Fibroblast of lung (primary cell): ENCODE data around the gene GJD3. TPM values are rescaled to one million over a fixed set of nuclear protein-coding genes. Genes with fewer than 3 reads are reported as not detected.

ENCODE experiments used
- DNase-seq, 2 donors: peaks; one replicate each; pipeline versions ENCODE4 v3.0.0 to v3.0.0-alpha.2; 2010; ENCODE audit warnings: low read depth in 2 of 2
- H2AFZ ChIP-seq: 2 replicates; pipeline ENCODE4 v1.5.1; 2012; ENCODE audit warnings: low read length, control low read depth, inconsistent platforms
- H3K27ac ChIP-seq: 2 replicates; pipeline ENCODE4 v1.5.1; 2011; ENCODE audit warnings: low read length, control low read depth; ENCODE audit not compliant: insufficient read depth
- H3K27me3 ChIP-seq: 2 replicates; pipeline ENCODE4 v1.5.1; 2011; ENCODE audit warnings: mild to moderate bottlenecking, low read length; ENCODE audit not compliant: control insufficient read depth, insufficient read depth
- H3K36me3 ChIP-seq: 2 replicates; pipeline ENCODE4 v1.5.1; 2011; ENCODE audit warnings: low read length; ENCODE audit not compliant: control insufficient read depth, insufficient read depth
- H3K4me1 ChIP-seq: 2 replicates; pipeline ENCODE4 v1.5.1; 2011; ENCODE audit warnings: low read length; ENCODE audit not compliant: control insufficient read depth, insufficient read depth; ENCODE audit errors: extremely low read depth
- H3K4me2 ChIP-seq: 2 replicates; pipeline ENCODE4 v1.5.1; 2011; ENCODE audit warnings: low read length, control low read depth; ENCODE audit not compliant: insufficient read depth; ENCODE audit errors: extremely low read depth
- H3K4me3 ChIP-seq, 4 experiments: fragments of 200-600 bp in 1 of 4; sonication (generic) in 1 of 4; replicated peaks in 1 of 4; 2 replicates each; pipeline ENCODE4 v1.5.1; 2011 to 2016; ENCODE audit warnings: low read length in 4 of 4, low read depth in 3 of 4, mild to moderate bottlenecking in 3 of 4, control low read depth in 2 of 4, inconsistent platforms in 1 of 4, mixed read lengths in 1 of 4; ENCODE audit not compliant: insufficient read depth in 1 of 4; ENCODE audit errors: control extremely low read depth in 1 of 4
- H3K79me2 ChIP-seq: 2 replicates; pipeline ENCODE4 v1.5.1; 2012; ENCODE audit warnings: mild to moderate bottlenecking, low read length, inconsistent platforms; ENCODE audit not compliant: control insufficient read depth, insufficient read depth
- H3K9ac ChIP-seq: 2 replicates; pipeline ENCODE4 v1.5.1; 2011; ENCODE audit warnings: mild to moderate bottlenecking, low read length, control low read depth; ENCODE audit not compliant: insufficient read depth
- H3K9me3 ChIP-seq: 2 replicates; pipeline ENCODE4 v1.5.1; 2012; ENCODE audit warnings: low read depth, low read length; ENCODE audit not compliant: control insufficient read depth, insufficient read depth
- H4K20me1 ChIP-seq: 2 replicates; pipeline ENCODE4 v1.5.1; 2011; ENCODE audit warnings: low read length; ENCODE audit not compliant: control insufficient read depth, insufficient read depth; ENCODE audit errors: extremely low read depth
- CTCF ChIP-seq, 2 donors: IDR thresholded peaks in 1 of 2; conservative IDR thresholded peaks in 1 of 2; 1 replicate in 1 of 2; 2 replicates in 1 of 2; pipeline ENCODE4 v1.5.1; 2011 to 2012; ENCODE audit warnings: low read length in 2 of 2, control low read depth in 1 of 2, inconsistent platforms in 1 of 2, low read depth in 1 of 2, mild to moderate bottlenecking in 1 of 2
- EZH2 ChIP-seq: IDR thresholded peaks from 2 replicates; pipeline ENCODE4 v1.5.1; 2012; ENCODE audit warnings: low read length, control low read depth, mild to moderate bottlenecking; ENCODE audit errors: missing control alignments
- polyA plus RNA-seq, 2 donors: library from polyadenylated mRNA; depleted of rRNA in 1 of 2; stranded (reverse) in 1 of 2; unstranded in 1 of 2; fragments of >200 nt; gene quantifications; 2 replicates each; pipeline ENCODE4 v1.2.1, GENCODE V29; 2011 to 2012; ENCODE audit warnings: missing spikeins in 1 of 2
- total RNA-seq: library from RNA; depleted of rRNA; stranded (reverse); fragments of >200 nt; gene quantifications from 2 replicates; pipeline ENCODE4 v1.2.1, GENCODE V29; 2014

Gene GJD3
- total and polyA plus RNA-seq, 2 donors (not counting 1 experiment from before 2014, with no cell fraction given) = 0.99 to 4.3 TPM

GRCh38 chr17:40349895-40350688, 14.4 kb downstream of the GJD3 start:
- Histone ChIP-seq H3K36me3 (peaks cover 23% of the 10 kb centered on the region), H3K9ac (no peak overlapping the region), H3K4me1 (peaks cover 47% of the 10 kb centered on the region), H2AFZ (no peak overlapping the region), H3K4me2 (no peak overlapping the region), H3K9me3 (no peaks in the 10 kb centered on the region), H3K27ac (peak overlapping the region; percentile 41), H3K4me3 (no peak overlapping the region), H3K27me3 (no peaks in the 10 kb centered on the region), H3K79me2 (peaks cover 30% of the 10 kb centered on the region), H4K20me1 (no peaks in the 10 kb centered on the region)
- DNase-seq = peak; percentile 61 to 72
- TF ChIP-seq CTCF (conservative IDR thresholded peaks at IDR 0.05 in 1 of 2, IDR thresholded peaks at IDR 0.05 in 1 of 2; ENCODE audit: low read depth in 1 of 2, low read length in 2 of 2) (no peak), EZH2 (no peak)

GRCh38 chr17:40349477-40349894, 15.1 kb downstream of the GJD3 start:
- Histone ChIP-seq H3K4me3 (no peak overlapping the region), H3K9me3 (no peaks in the 10 kb centered on the region), H4K20me1 (no peaks in the 10 kb centered on the region), H3K36me3 (peaks cover 23% of the 10 kb centered on the region), H3K27me3 (no peaks in the 10 kb centered on the region), H3K4me1 (peaks cover 53% of the 10 kb centered on the region), H3K79me2 (peaks cover 32% of the 10 kb centered on the region), H3K4me2 (no peak overlapping the region), H2AFZ (no peak overlapping the region), H3K27ac (no peak overlapping the region), H3K9ac (no peak overlapping the region)
- DNase-seq = no peak
- no peak for TF ChIP-seq EZH2
- TF ChIP-seq CTCF (conservative IDR thresholded peaks at IDR 0.05 in 1 of 2, IDR thresholded peaks at IDR 0.05 in 1 of 2; ENCODE audit: low read depth in 1 of 2, low read length in 2 of 2) = no peak

GRCh38 chr17:40348562-40349476, 15.7 kb downstream of the GJD3 start:
- peak in 1 of 2 donors; percentile 38 for DNase-seq
- H3K4me3 ChIP-seq = no peak overlapping the region
- TF ChIP-seq EZH2 (no peak), CTCF (conservative IDR thresholded peaks at IDR 0.05 in 1 of 2, IDR thresholded peaks at IDR 0.05 in 1 of 2; ENCODE audit: low read depth in 1 of 2, low read length in 2 of 2) (no peak)
- no peaks in the 10 kb centered on the region for H3K9me3 ChIP-seq
- peak overlapping the region; percentile 10 for H3K9ac ChIP-seq
- H4K20me1 ChIP-seq = no peaks in the 10 kb centered on the region
- H3K27me3 ChIP-seq = no peaks in the 10 kb centered on the region
- peaks cover 55% of the 10 kb centered on the region for H3K4me1 ChIP-seq
- H3K36me3 ChIP-seq = peaks cover 20% of the 10 kb centered on the region
- no peak overlapping the region for H3K4me2 ChIP-seq
- no peak overlapping the region for H2AFZ ChIP-seq
- H3K27ac ChIP-seq = no peak overlapping the region
- peaks cover 32% of the 10 kb centered on the region for H3K79me2 ChIP-seq
